Vagina (tissue), 2 donors: Measurements from ENCODE around the gene BSN. TPM values are rescaled to one million over a fixed set of nuclear protein-coding genes. Genes with fewer than 3 reads are reported as not detected.

ENCODE experiments used
- DNase-seq, 2 donors: peaks; one replicate each; pipeline ENCODE4 v3.0.0-alpha.2; 2017; ENCODE audit errors: extremely low spot score in 2 of 2
- H3K27ac ChIP-seq: fragments of 200-600 bp; sonication (generic); one replicate; pipeline ENCODE4 v1.5.1; 2019
- H3K27me3 ChIP-seq: fragments of 200-600 bp; sonication (generic); one replicate; pipeline ENCODE4 v1.5.1; 2019
- H3K36me3 ChIP-seq, 2 donors: fragments of 200-600 bp; sonication (generic); one replicate each; pipeline ENCODE4 v1.5.1; 2017 to 2019
- H3K4me1 ChIP-seq: fragments of 200-600 bp; sonication (generic); one replicate; pipeline ENCODE4 v1.5.1; 2019
- H3K4me3 ChIP-seq, 2 donors: fragments of 200-600 bp; sonication (generic); 1 replicate in 1 of 2; 2 replicates in 1 of 2; pipeline ENCODE4 v1.5.1; 2016 to 2019
- H3K9me3 ChIP-seq: fragments of 200-600 bp; sonication (generic); one replicate; pipeline ENCODE4 v1.5.1; 2019
- CTCF ChIP-seq, 3 experiments: fragments of 450-650 bp in 2 of 3; fragments of 200-600 bp in 1 of 3; sonication (generic) in 1 of 3; IDR thresholded peaks; one replicate each; pipeline ENCODE4 v1.5.1; 2017 to 2019; ENCODE audit warnings: antibody characterized with exemption in 3 of 3, mild to moderate bottlenecking in 2 of 3, moderate library complexity in 2 of 3
- POLR2A ChIP-seq, 2 donors: fragments of 450-650 bp; IDR thresholded peaks; one replicate each; pipeline ENCODE4 v1.6.1; 2017; ENCODE audit warnings: antibody characterized with exemption in 2 of 2, mild to moderate bottlenecking in 2 of 2, moderate library complexity in 2 of 2
- POLR2AphosphoS5 ChIP-seq, 2 donors: sonication (generic); formaldehyde crosslinking; IDR thresholded peaks; one replicate each; pipeline ENCODE4 v1.9.0; 2017; ENCODE audit warnings: antibody characterized with exemption in 2 of 2, mild to moderate bottlenecking in 2 of 2, low read depth in 1 of 2; ENCODE audit not compliant: insufficient read depth in 1 of 2
- intact Hi-C: fragments of 100-400 bp; cut with DNase I; formaldehyde crosslinking; loops from one replicate; pipeline ENCODE4 v1.15.1; 2023
- total RNA-seq: library from RNA; depleted of rRNA; stranded (reverse); fragments of >200 nt; gene quantifications from one replicate; pipeline ENCODE4 v1.2.3, GENCODE V29; 2016

BSN gene
- total RNA-seq, 1 donor from 2014 or later: 0.74 TPM

- H3K27ac ChIP-seq: no peak overlapping the region
- peaks cover 0 to 7% of the 10 kb centered on the region in 2 donors for H3K36me3 ChIP-seq
- no peak for DNase-seq
Measured at GRCh38 chr3:49712631-49713317, 158.5 kb downstream of the BSN start.

GRCh38 chr3:49713336-49714105 lies 159.2 kb downstream of the BSN start:
- Histone ChIP-seq H3K36me3 (peaks cover 0 to 7% of the 10 kb centered on the region in 2 donors), H3K27ac (no peak overlapping the region), H3K27me3 (no peaks in the 10 kb centered on the region), H3K9me3 (no peaks in the 10 kb centered on the region), H3K4me3 (no peak overlapping the region), H3K4me1 (peaks cover 6% of the 10 kb centered on the region)
- DNase-seq: no peak
- intact Hi-C loops: no loop called here
- TF ChIP-seq POLR2AphosphoS5 (IDR thresholded peaks at IDR 0.05; ENCODE audit: insufficient read depth in 1 of 2, low read depth in 1 of 2) (peak in 1 of 2 donors; percentile 14), POLR2A (IDR thresholded peaks at IDR 0.05) (no peak)

More at GRCh38 chr3:49712631-49713317, 158.5 kb downstream of the BSN start:
- TF ChIP-seq POLR2AphosphoS5 (IDR thresholded peaks at IDR 0.05; ENCODE audit: insufficient read depth in 1 of 2, low read depth in 1 of 2) (no peak), CTCF (IDR thresholded peaks at IDR 0.05) (no peak), POLR2A (IDR thresholded peaks at IDR 0.05) (no peak)
- no peaks in the 10 kb centered on the region for H3K9me3 ChIP-seq
- H3K4me3 ChIP-seq: no peak overlapping the region
- H3K4me1 ChIP-seq: no peaks in the 10 kb centered on the region
- H3K27me3 ChIP-seq: no peaks in the 10 kb centered on the region
- intact Hi-C loops: no loop called here

DNA sequence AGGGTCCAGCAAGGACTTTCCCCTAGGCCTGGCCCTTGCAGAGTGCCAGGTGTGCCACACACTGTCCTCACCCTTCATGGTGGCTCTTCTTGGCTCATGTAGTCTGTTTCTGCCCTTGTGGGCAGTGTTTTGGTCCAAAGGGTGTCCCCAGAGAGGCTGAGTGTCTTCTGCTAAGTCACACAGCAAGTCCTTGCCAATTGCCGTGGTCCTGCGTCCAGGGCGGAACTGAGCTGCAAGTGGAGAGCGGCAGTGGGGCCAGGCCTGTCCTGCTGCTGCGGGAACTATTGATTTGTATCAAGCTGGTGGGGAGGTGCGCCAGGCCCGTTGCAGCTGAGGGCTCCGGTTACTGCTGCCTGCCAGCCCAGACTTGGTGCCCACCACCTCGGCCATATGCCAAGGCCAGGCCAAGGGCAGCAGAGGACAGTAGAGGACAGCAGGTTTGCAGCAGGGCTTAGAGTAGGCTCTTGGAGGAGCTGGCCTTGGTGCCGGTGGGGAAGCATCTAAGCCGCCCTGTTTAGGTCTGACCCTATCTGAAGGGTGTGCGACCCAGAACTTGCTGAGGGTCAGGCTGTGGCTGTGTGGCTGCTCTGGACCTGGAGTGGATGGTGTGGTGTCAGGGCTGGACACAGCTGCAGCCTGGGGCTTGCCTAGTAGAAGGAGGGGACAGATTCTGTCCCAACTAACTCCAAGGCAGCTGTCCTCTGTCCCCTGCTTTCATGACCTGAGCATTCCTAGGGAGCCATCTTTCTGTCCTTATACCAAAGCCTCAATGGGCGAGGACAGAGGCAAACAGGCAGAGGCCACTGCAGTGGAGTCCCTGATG lies 160.7 kb downstream of the BSN start:
- TF ChIP-seq POLR2AphosphoS5 (IDR thresholded peaks at IDR 0.05; ENCODE audit: insufficient read depth in 1 of 2, low read depth in 1 of 2): no peak
- no peak for TF ChIP-seq CTCF (IDR thresholded peaks at IDR 0.05)
- TF ChIP-seq POLR2A (IDR thresholded peaks at IDR 0.05): no peak
- Histone ChIP-seq H3K9me3 (no peaks in the 10 kb centered on the region), H3K36me3 (peaks cover 0 to 7% of the 10 kb centered on the region in 2 donors), H3K4me1 (peaks cover 15% of the 10 kb centered on the region), H3K27me3 (no peaks in the 10 kb centered on the region), H3K4me3 (no peak overlapping the region), H3K27ac (no peak overlapping the region)
- intact Hi-C loops: no loop called here
- DNase-seq: no peak

- no peak for DNase-seq
- Histone ChIP-seq H3K27ac (no peak overlapping the region), H3K27me3 (no peaks in the 10 kb centered on the region), H3K36me3 (peaks cover 0 to 8% of the 10 kb centered on the region in 2 donors), H3K4me1 (peaks cover 20% of the 10 kb centered on the region), H3K9me3 (no peaks in the 10 kb centered on the region), H3K4me3 (no peak overlapping the region)
- TF ChIP-seq POLR2A (IDR thresholded peaks at IDR 0.05) (no peak), POLR2AphosphoS5 (IDR thresholded peaks at IDR 0.05; ENCODE audit: insufficient read depth in 1 of 2, low read depth in 1 of 2) (no peak), CTCF (IDR thresholded peaks at IDR 0.05) (no peak)
- intact Hi-C loops: no loop called here
Measured at GRCh38 chr3:49715611-49716121, 161.4 kb downstream of the BSN start.

GRCh38 chr3:49716169-49716568 lies 161.9 kb downstream of the BSN start:
- no peak for TF ChIP-seq POLR2AphosphoS5 (IDR thresholded peaks at IDR 0.05; ENCODE audit: insufficient read depth in 1 of 2, low read depth in 1 of 2)
- TF ChIP-seq POLR2A (IDR thresholded peaks at IDR 0.05): no peak
- TF ChIP-seq CTCF (IDR thresholded peaks at IDR 0.05): no peak
- intact Hi-C loops: no loop called here
- H3K4me3 ChIP-seq: no peak overlapping the region
- no peaks in the 10 kb centered on the region for H3K9me3 ChIP-seq
- DNase-seq: no peak
- H3K4me1 ChIP-seq: peaks cover 20% of the 10 kb centered on the region
- H3K27ac ChIP-seq: no peak overlapping the region
- H3K27me3 ChIP-seq: no peaks in the 10 kb centered on the region
- peaks cover 0 to 13% of the 10 kb centered on the region in 2 donors for H3K36me3 ChIP-seq
